Naive thymus-derived CD4-positive, alpha-beta T cell (primary cell): ENCODE results near the gene ANO1. TPM values are rescaled to one million over a fixed set of nuclear protein-coding genes. Genes with fewer than 3 reads are reported as not detected.

Source experiments
- ATAC-seq: fragments of 150-1000 bp; cut with Tn5 transposase; 2 replicates; pipeline ENCODE4 v1.10.0; 2021; ENCODE audit warnings: mild to moderate bottlenecking, moderate library complexity
- CTCF ChIA-PET: fragments of 350-600 bp; sonication (Branson Sonifier 250); formaldehyde crosslinking; loops from one replicate; lab custom pipeline; 2021; ENCODE audit warnings: antibody characterized with exemption; lab: Charles Lee
- POLR2A ChIA-PET: fragments of 350-600 bp; sonication (Branson Sonifier 250); formaldehyde crosslinking; loops from one replicate; lab custom pipeline; 2021; ENCODE audit warnings: antibody characterized with exemption, inconsistent platforms; lab: Charles Lee
- DNase-seq, 9 donors: peaks; one replicate each; pipeline versions ENCODE4 v3.0.0 to v3.0.0-alpha.2; 2020 to 2022; ENCODE audit warnings: mixed read lengths in 1 of 9
- H3K27ac ChIP-seq: one replicate; pipeline ENCODE4 v1.7.0; 2013; ENCODE audit warnings: mild to moderate bottlenecking, low read depth, low read length, moderate library complexity
- H3K27me3 ChIP-seq, 2 donors: one replicate each; pipeline ENCODE4 v1.7.0; 2013; ENCODE audit warnings: low read length in 2 of 2, mild to moderate bottlenecking in 2 of 2, moderate library complexity in 2 of 2; ENCODE audit not compliant: control insufficient read depth in 2 of 2, insufficient read depth in 2 of 2
- H3K36me3 ChIP-seq, 3 experiments: 1 replicate in 2 of 3; 2 replicates in 1 of 3; pipeline ENCODE4 v1.7.0; 2013; ENCODE audit warnings: low read length in 3 of 3, mild to moderate bottlenecking in 3 of 3, moderate library complexity in 1 of 3; ENCODE audit not compliant: insufficient read depth in 3 of 3, control insufficient read depth in 2 of 3
- H3K4me1 ChIP-seq, 2 donors: one replicate each; pipeline ENCODE4 v1.7.0; 2013; ENCODE audit warnings: low read length in 2 of 2, mild to moderate bottlenecking in 2 of 2, moderate library complexity in 1 of 2; ENCODE audit not compliant: control insufficient read depth in 2 of 2, insufficient read depth in 2 of 2
- H3K4me3 ChIP-seq: 2 replicates; pipeline ENCODE4 v1.7.0; 2013; ENCODE audit warnings: mild to moderate bottlenecking, low read length
- H3K9me3 ChIP-seq, 3 experiments: 1 replicate in 2 of 3; 2 replicates in 1 of 3; pipeline ENCODE4 v1.7.0; 2013; ENCODE audit warnings: low read length in 3 of 3; ENCODE audit not compliant: control insufficient read depth in 2 of 3
- H3K27ac Mint-ChIP-seq, 9 donors: one replicate each; pipeline ENCODE4 v1.8.0; 2020 to 2022; ENCODE audit warnings: mixed read lengths in 9 of 9, mild to moderate bottlenecking in 8 of 9, moderate library complexity in 5 of 9, inconsistent platforms in 2 of 9
- H3K27me3 Mint-ChIP-seq, 5 donors: one replicate each; pipeline ENCODE4 v1.8.0; 2021 to 2022; ENCODE audit warnings: mixed read lengths in 5 of 5, mild to moderate bottlenecking in 1 of 5
- H3K36me3 Mint-ChIP-seq, 5 donors: one replicate each; pipeline ENCODE4 v1.8.0; 2020 to 2022; ENCODE audit warnings: mixed read lengths in 5 of 5, mild to moderate bottlenecking in 3 of 5, inconsistent platforms in 1 of 5
- H3K4me1 Mint-ChIP-seq, 7 donors: one replicate each; pipeline ENCODE4 v1.8.0; 2020 to 2022; ENCODE audit warnings: mixed read lengths in 7 of 7, mild to moderate bottlenecking in 3 of 7, inconsistent platforms in 1 of 7
- H3K4me3 Mint-ChIP-seq, 10 donors: one replicate each; pipeline ENCODE4 v1.8.0; 2020 to 2022; ENCODE audit warnings: mild to moderate bottlenecking in 10 of 10, mixed read lengths in 10 of 10, moderate library complexity in 6 of 10, inconsistent platforms in 2 of 10
- H3K9me3 Mint-ChIP-seq, 11 donors: one replicate each; pipeline ENCODE4 v1.8.0; 2020 to 2022; ENCODE audit warnings: mixed read lengths in 11 of 11, mild to moderate bottlenecking in 4 of 11, inconsistent platforms in 1 of 11, moderate library complexity in 1 of 11
- intact Hi-C, 2 donors: fragments of 100-400 bp; cut with micrococcal nuclease; formaldehyde crosslinking; loops; one replicate each; pipeline ENCODE4 v1.15.1; 2023
- polyA plus RNA-seq, 2 donors: library from polyadenylated mRNA; unstranded; fragments of 300-500 nt; fragmentation: Illumina TruSeq; gene quantifications; one replicate each; pipeline ENCODE4 v1.2.3, GENCODE V29; 2021
- total RNA-seq, 6 experiments: library from RNA in 5 of 6; stranded (reverse) in 5 of 6; gene quantifications; 1 replicate in 5 of 6; 2 replicates in 1 of 6; pipeline ENCODE4 v1.2.3 and lab custom pipeline; 2021 to 2026

Gene ANO1
- total and polyA plus RNA-seq, 7 experiments from 2014 or later = not detected

DNA sequence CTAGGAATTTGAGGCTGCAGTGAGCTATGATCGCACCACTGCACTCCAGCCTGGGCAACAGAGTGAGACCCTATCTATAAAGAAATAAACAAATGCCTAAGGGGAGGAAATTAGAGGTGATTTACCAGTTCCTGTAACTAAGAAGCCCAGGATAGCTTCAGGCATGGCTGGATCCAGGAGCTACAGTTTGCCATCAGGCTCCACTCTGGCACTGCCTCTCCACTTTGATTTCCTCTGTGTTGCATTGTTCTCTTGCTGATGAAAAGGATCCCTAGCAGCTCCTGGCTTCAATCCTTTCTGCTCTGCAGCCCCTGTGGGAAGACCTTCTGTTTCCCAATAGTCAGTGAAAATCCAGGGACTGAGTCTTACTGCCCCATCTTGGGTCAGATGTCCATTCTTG is 104.9 kb downstream of the ANO1 start:
- POLR2A ChIA-PET = no interaction called here
- no peaks in the 10 kb centered on the region for H3K4me1 ChIP-seq
- no peak for ATAC-seq

DNA sequence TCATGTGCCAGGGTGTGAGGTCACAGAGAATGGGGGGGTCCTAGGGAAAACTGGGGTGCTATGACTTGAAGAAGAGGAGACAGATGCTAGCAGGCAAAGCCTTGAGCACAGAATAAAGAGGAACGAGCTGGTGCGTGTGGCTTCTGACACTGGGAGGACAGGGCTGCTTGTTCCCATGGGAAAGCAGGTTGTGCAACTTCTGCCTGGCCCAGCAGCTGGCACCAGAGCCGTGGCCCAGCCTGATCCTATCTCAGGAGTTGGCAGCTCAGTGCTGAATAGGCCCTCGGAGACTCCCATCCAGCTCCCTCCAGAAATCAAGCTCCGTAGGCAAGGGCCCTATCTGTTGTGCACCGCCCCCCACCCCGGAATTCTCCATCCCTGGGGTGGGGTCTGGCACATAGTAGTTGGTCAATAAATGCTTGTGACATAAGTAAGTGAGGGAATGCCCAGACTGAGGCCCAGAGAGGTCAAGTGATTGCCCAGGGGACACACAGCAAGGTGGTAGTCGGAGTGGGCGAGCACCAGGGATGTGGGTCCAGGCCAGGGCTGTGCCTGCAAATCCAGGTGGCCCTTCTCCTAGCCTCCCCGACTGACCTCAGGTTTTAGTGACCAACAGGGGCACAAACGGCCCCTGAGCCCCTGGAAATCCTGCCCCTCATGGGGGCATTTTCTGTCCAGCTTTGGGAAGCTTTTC is 105.5 kb downstream of the ANO1 start:
- no peaks in the 10 kb centered on the region for H3K36me3 Mint-ChIP-seq
- no peaks in the 10 kb centered on the region for H3K36me3 ChIP-seq
- no peak overlapping the region for H3K27ac ChIP-seq
- ATAC-seq = no peak
- ChIA-PET POLR2A (no interaction called here), CTCF (interaction anchor here (0.8 kb wide), 1 partner anchor 13 kb away, joined by 3 read pairs; no protein-coding TSS in a partner anchor)
- no peak for DNase-seq
- no peaks in the 10 kb centered on the region for H3K4me1 Mint-ChIP-seq
- no peak overlapping the region for H3K4me3 ChIP-seq
- no peaks in the 10 kb centered on the region for H3K4me1 ChIP-seq
- no peak overlapping the region for H3K27ac Mint-ChIP-seq
- H3K4me3 Mint-ChIP-seq = no peak overlapping the region
- intact Hi-C loops = no loop called here
- peaks cover 0 to 1% (median 0%) of the 10 kb centered on the region in 11 donors for H3K9me3 Mint-ChIP-seq
- no peaks in the 10 kb centered on the region for H3K27me3 ChIP-seq
- H3K27me3 Mint-ChIP-seq = peaks cover 0 to 5% (median 0%) of the 10 kb centered on the region in 5 donors
- no peaks in the 10 kb centered on the region for H3K9me3 ChIP-seq

More for the DNA sequence above, 104.9 kb downstream of the ANO1 start:
- peaks cover 0 to 1% (median 0%) of the 10 kb centered on the region in 11 donors for H3K9me3 Mint-ChIP-seq
- no peak for DNase-seq
- CTCF ChIA-PET = interaction anchor here (0.8 kb wide), 1 partner anchor 13 kb away, joined by 3 read pairs; no protein-coding TSS in a partner anchor
- no peaks in the 10 kb centered on the region for H3K9me3 ChIP-seq
- no peak overlapping the region for H3K27ac ChIP-seq
- peaks cover 0 to 5% (median 0%) of the 10 kb centered on the region in 5 donors for H3K27me3 Mint-ChIP-seq
- H3K4me1 Mint-ChIP-seq = no peaks in the 10 kb centered on the region
- H3K36me3 ChIP-seq = no peaks in the 10 kb centered on the region
- no peaks in the 10 kb centered on the region for H3K27me3 ChIP-seq
- H3K36me3 Mint-ChIP-seq = no peaks in the 10 kb centered on the region
- H3K27ac Mint-ChIP-seq = no peak overlapping the region
- no peak overlapping the region for H3K4me3 ChIP-seq
- intact Hi-C loops = no loop called here
- no peak overlapping the region for H3K4me3 Mint-ChIP-seq

DNA sequence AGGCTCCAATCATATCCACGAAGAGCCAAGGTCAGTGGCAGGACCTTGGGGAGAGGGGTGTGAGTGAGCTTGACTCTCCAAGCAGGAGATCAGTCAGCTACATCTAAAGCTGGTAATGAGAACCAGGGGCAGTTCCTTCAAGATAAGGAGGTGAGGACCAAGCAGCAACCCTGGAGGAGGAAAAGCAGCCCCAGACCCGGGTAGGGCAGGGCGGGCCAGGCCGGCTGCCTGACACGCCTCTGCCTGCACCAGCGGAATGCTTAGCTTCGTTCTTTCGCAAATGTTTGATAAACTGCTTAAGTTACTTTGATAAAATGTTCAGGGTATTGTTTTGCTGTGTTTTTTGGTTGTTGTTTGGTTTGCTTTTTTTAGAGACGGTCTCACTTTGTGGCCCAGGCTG is 106.3 kb downstream of the ANO1 start:
- no peaks in the 10 kb centered on the region for H3K36me3 ChIP-seq
- no peaks in the 10 kb centered on the region for H3K4me1 ChIP-seq
- Mint-ChIP-seq H3K36me3 (no peaks in the 10 kb centered on the region), H3K4me3 (no peak overlapping the region), H3K27ac (no peak overlapping the region), H3K4me1 (no peaks in the 10 kb centered on the region), H3K27me3 (peaks cover 0 to 5% (median 0%) of the 10 kb centered on the region in 5 donors), H3K9me3 (peaks cover 0 to 1% (median 0%) of the 10 kb centered on the region in 11 donors)
- no peaks in the 10 kb centered on the region for H3K9me3 ChIP-seq
- H3K4me3 ChIP-seq = no peak overlapping the region
- DNase-seq (no peak), ATAC-seq (no peak)
- no peaks in the 10 kb centered on the region for H3K27me3 ChIP-seq
- CTCF ChIA-PET = no interaction called here
- intact Hi-C loops = no loop called here
- POLR2A ChIA-PET = no interaction called here
- no peak overlapping the region for H3K27ac ChIP-seq

DNA sequence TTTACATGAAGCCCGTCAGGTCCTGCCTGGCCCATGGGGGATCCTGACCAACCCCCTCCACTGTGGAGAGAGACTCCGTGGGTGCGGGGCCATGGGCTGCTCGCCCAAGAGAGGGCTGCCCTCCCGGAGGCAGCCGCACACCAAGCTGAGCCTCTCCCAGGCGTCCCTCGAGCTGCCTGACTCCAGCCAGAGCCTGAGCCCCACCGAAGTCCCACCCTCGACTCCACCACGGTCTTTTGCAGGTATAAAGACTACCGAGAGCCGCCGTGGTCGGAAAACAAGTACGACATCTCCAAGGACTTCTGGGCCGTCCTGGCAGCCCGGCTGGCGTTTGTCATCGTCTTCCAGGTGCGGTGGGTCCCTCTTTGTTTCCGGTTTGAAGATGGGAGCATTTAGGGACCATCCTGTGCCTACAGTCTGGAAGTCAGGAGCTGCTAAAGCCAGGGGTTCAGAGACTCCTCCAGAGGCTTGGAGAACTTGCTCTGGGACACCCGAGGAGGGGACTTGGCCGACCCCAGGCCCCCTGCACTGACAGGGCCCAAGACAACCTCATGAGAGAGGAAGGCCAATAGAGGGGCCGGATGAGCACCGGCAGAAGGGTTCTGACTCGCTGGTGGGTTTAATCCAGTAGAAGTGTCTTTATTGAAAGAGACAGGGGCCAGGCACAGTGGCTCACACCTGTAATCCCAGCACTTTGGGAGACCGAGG is 107.4 kb downstream of the ANO1 start:
- H3K9me3 Mint-ChIP-seq = peaks cover 0 to 1% (median 0%) of the 10 kb centered on the region in 11 donors
- H3K4me3 Mint-ChIP-seq = no peak overlapping the region
- DNase-seq (no peak), ATAC-seq (no peak)
- no peak overlapping the region for H3K27ac Mint-ChIP-seq
- intact Hi-C loops = no loop called here
- H3K4me1 Mint-ChIP-seq = no peaks in the 10 kb centered on the region
- Histone ChIP-seq H3K4me3 (no peak overlapping the region), H3K27me3 (no peaks in the 10 kb centered on the region), H3K27ac (no peak overlapping the region), H3K4me1 (no peaks in the 10 kb centered on the region), H3K9me3 (no peaks in the 10 kb centered on the region), H3K36me3 (no peaks in the 10 kb centered on the region)
- CTCF ChIA-PET = no interaction called here
- POLR2A ChIA-PET = interaction anchor here (0.6 kb wide), 1 partner anchor 19 kb away, joined by 3 read pairs; no protein-coding TSS in a partner anchor
- no peaks in the 10 kb centered on the region for H3K36me3 Mint-ChIP-seq
- H3K27me3 Mint-ChIP-seq = peaks cover 0 to 5% (median 0%) of the 10 kb centered on the region in 5 donors

DNA sequence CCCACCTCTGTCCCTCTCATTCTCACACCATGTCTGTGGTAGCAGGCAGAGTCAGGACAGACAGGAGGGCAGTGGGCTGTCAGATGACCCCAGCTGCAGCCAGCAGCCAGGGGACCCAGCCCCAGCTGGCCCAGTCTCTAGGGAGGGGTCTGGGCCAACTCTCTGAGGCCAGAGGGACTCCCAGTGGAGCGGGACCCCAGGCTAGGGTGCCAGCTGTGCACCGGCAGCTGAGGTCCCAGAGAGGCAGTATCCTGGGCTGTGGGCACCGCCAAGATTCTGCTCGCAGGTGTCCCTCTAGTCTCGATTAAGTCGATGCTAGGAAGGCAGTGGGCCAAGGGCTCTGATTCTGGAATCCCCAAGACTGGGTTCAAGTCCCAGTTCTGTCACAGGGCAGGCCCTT is 108.3 kb downstream of the ANO1 start:
- Histone ChIP-seq H3K36me3 (no peaks in the 10 kb centered on the region), H3K4me3 (no peak overlapping the region), H3K9me3 (no peaks in the 10 kb centered on the region), H3K27me3 (no peaks in the 10 kb centered on the region), H3K4me1 (no peaks in the 10 kb centered on the region), H3K27ac (no peak overlapping the region)
- intact Hi-C loops = no loop called here
- POLR2A ChIA-PET = no interaction called here
- H3K36me3 Mint-ChIP-seq = no peaks in the 10 kb centered on the region
- peaks cover 0 to 6% (median 0%) of the 10 kb centered on the region in 5 donors for H3K27me3 Mint-ChIP-seq
- DNase-seq (no peak), ATAC-seq (no peak)
- H3K4me3 Mint-ChIP-seq = no peak overlapping the region
- peaks cover 0 to 1% (median 0%) of the 10 kb centered on the region in 11 donors for H3K9me3 Mint-ChIP-seq
- H3K4me1 Mint-ChIP-seq = peaks cover 0 to 2% (median 0%) of the 10 kb centered on the region in 7 donors
- H3K27ac Mint-ChIP-seq = no peak overlapping the region
- CTCF ChIA-PET = no interaction called here

GRCh38 chr11:70186936-70187335 is 108.8 kb downstream of the ANO1 start:
- no peaks in the 10 kb centered on the region for H3K27me3 ChIP-seq
- no peak for DNase-seq
- CTCF ChIA-PET = no interaction called here
- no peaks in the 10 kb centered on the region for H3K36me3 ChIP-seq
- H3K4me3 ChIP-seq = no peak overlapping the region
- H3K27ac Mint-ChIP-seq = no peak overlapping the region
- no peak overlapping the region for H3K27ac ChIP-seq
- peaks cover 0 to 1% (median 0%) of the 10 kb centered on the region in 11 donors for H3K9me3 Mint-ChIP-seq
- H3K4me1 ChIP-seq = no peaks in the 10 kb centered on the region
- H3K9me3 ChIP-seq = no peaks in the 10 kb centered on the region
- H3K4me1 Mint-ChIP-seq = peaks cover 0 to 3% (median 0%) of the 10 kb centered on the region in 7 donors
- POLR2A ChIA-PET = no interaction called here
- no peak overlapping the region for H3K4me3 Mint-ChIP-seq
- H3K27me3 Mint-ChIP-seq = peaks cover 0 to 10% (median 0%) of the 10 kb centered on the region in 5 donors
- ATAC-seq = no peak
- H3K36me3 Mint-ChIP-seq = no peaks in the 10 kb centered on the region
- intact Hi-C loops = no loop called here
